Epithelial cell of proximal tubule (primary cell): ENCODE measurements around the gene TEAD2. TPM values are rescaled to one million over a fixed set of nuclear protein-coding genes. Genes with fewer than 3 reads are reported as not detected.
"Not testable (repeated sequence)": the region's sequence is repeated elsewhere in the genome, so short reads cannot be mapped to it uniquely, and the experiment has no call there.

Source experiments
- DNase-seq: peaks from one replicate; pipeline ENCODE4 v3.0.0-alpha.2; 2011; ENCODE audit warnings: low read depth
- H3K4me3 ChIP-seq: 2 replicates; pipeline ENCODE4 v1.5.1; 2011; ENCODE audit warnings: low read depth, mild to moderate bottlenecking, low read length
- CTCF ChIP-seq: conservative IDR thresholded peaks from 2 replicates; pipeline ENCODE4 v1.5.1; 2012; ENCODE audit warnings: low read depth, mild to moderate bottlenecking, low read length
- total RNA-seq: library from RNA; depleted of rRNA; stranded (reverse); fragments of >200 nt; gene quantifications from 2 replicates; pipeline ENCODE4 v1.2.3, GENCODE V29; 2015

TEAD2 gene
- total RNA-seq, 1 donor from 2014 or later, result 89.5 TPM

GRCh38 chr19:49383599-49383998, 21.4 kb upstream of the TEAD2 start:
- DNase-seq, result no peak
- no peak overlapping the region for H3K4me3 ChIP-seq
- TF ChIP-seq CTCF, result no peak

DNA sequence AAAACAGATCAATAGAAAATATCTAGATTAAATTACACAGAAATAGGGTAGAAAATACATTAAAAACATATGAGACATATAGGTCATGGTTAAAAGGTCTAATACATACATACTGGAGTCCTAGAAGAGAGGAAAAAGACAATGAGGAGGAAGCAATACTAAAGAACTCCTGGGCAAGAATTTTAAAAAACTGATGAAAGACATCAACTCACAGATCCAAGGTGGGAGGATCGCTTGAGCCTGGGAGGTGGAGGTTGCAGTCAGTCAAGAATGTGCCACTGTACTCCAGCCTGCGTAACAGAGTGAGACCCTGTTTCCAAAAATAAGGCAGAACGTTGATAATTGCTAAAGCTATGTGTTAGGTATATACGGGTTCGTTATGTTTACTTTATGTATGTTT, 20.4 kb upstream of the TEAD2 start:
- no peak for DNase-seq
- H3K4me3 ChIP-seq, result no peak overlapping the region
- no peak for TF ChIP-seq CTCF

GRCh38 chr19:49380391-49380790, 18.2 kb upstream of the TEAD2 start:
- no peak for TF ChIP-seq CTCF
- no peak for DNase-seq
- no peak overlapping the region for H3K4me3 ChIP-seq

- no peak for DNase-seq
- TF ChIP-seq CTCF, result no peak
- no peak overlapping the region for H3K4me3 ChIP-seq
These were observed 16.3 kb upstream of the TEAD2 start for GRCh38 chr19:49378512-49378911.

DNA sequence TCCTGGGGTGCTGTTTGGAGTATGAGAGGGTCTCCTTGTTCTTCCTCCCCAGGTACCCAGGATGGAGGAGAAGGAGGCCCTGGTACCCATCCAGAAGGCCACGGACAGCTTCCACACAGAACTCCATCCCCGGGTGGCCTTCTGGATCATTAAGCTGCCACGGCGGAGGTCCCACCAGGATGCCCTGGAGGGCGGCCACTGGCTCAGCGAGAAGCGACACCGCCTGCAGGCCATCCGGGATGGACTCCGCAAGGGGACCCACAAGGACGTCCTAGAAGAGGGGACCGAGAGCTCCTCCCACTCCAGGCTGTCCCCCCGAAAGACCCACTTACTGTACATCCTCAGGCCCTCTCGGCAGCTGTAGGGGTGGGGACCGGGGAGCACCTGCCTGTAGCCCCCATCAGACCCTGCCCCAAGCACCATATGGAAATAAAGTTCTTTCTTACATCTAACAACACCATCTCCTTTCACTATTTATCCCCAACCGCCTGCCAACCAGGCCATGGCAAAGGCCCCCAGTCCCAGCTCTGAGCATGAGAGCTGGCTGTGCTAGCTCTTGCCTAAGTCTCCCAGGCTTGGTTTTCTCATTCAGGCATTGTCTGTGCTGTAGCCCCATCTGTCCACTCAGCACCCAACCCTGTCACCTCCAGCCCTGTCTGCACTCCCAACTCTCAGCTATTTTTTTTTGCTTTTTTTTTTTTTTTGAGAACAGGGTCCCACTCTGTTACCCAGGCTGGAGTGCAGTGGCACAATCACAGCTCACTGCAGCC, 12.6 kb upstream of the TEAD2 start:
- H3K4me3 ChIP-seq, result no peak overlapping the region
- no peak for DNase-seq
- TF ChIP-seq CTCF, result no peak

DNA sequence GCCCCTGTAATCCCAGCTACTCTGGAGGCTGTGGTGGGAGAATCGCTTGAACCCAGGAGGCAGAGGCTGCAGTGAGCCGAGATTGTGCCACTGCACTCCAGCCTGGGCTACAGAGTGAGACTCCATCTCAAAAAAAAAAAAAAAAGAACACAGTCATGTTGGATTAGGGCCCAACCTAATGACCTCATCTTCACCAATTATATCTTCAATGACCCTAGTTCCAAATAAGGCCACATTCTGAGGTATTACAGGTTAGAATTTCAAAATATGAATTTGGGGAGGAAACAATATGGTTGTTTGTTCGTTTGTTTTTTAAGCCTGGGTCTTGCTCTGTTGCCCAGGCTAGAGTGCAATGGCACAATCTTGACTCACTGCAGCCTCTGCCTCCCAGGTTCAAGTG, 11.0 kb upstream of the TEAD2 start:
- H3K4me3 ChIP-seq, DNase-seq: not testable (repeated sequence)

DNA sequence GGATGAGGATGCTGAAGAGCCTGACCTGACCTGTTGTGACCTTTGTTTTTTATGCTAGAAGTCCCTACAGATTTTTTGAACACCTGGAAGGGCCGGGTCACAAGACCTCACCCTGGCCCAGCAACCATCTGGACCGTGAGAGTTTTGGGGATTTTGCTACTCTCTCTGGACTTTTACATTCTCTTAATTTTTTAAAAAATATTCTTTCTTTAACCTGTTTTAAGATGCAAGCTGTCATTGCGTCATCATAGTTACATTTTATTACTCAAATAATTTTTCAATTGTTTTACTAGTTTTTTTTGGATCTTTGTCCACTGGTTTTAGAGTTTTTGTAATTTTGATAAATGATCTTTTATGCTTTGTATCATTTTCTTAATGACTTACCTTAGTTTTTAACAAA, 9.0 kb upstream of the TEAD2 start:
- DNase-seq, result no peak
- TF ChIP-seq CTCF, result no peak
- no peak overlapping the region for H3K4me3 ChIP-seq
